K562 (cell line): ENCODE data around the gene ALDH1A3. TPM values are rescaled to one million over a fixed set of nuclear protein-coding genes. Genes with fewer than 3 reads are reported as not detected.

Experiments used
- E2F6 ChIP-seq, 2 experiments: IDR thresholded peaks; 2 replicates each; pipeline ENCODE4 v1.6.1; 2011; ENCODE audit warnings: borderline replicate concordance in 1 of 2, control low read depth in 1 of 2, low read depth in 1 of 2, low read length in 1 of 2, mild to moderate bottlenecking in 1 of 2, mixed read lengths in 1 of 2, moderate library complexity in 1 of 2; ENCODE audit not compliant: insufficient read depth in 1 of 2, insufficient read length in 1 of 2, poor library complexity in 1 of 2, severe bottlenecking in 1 of 2; ENCODE audit errors: extremely low read depth in 1 of 2
- GABPB1 ChIP-seq: sonication (generic); formaldehyde crosslinking; IDR thresholded peaks from 2 replicates; pipeline ENCODE4 v1.8.0; 2022; ENCODE audit warnings: mild to moderate bottlenecking, missing genetic modification reagents
- KAT7 ChIP-seq: sonication (generic); formaldehyde crosslinking; IDR thresholded peaks from 2 replicates; pipeline ENCODE4 v1.8.0; 2022; ENCODE audit warnings: missing genetic modification reagents, mild to moderate bottlenecking, borderline replicate concordance
- MAFG ChIP-seq: fragments of 450-650 bp; conservative IDR thresholded peaks from 2 replicates; pipeline ENCODE4 v1.6.1; 2016; ENCODE audit warnings: missing genetic modification characterization, missing compliant biosample characterization
- MLX ChIP-seq, 2 experiments: fragments of 450-650 bp in 1 of 2; sonication (generic) in 1 of 2; formaldehyde crosslinking; conservative IDR thresholded peaks; 2 replicates each; pipeline versions ENCODE4 v1.4.0 to v1.8.1; 2020 to 2022; ENCODE audit warnings: mild to moderate bottlenecking in 1 of 2, missing genetic modification reagents in 1 of 2
- PHF8 ChIP-seq: fragments of 200-600 bp; sonication (generic); IDR thresholded peaks from 2 replicates; pipeline ENCODE4 v1.6.1; 2012; ENCODE audit warnings: mixed run types, mild to moderate bottlenecking, inconsistent platforms, low read length, moderate library complexity, borderline replicate concordance
- RCOR1 ChIP-seq, 2 experiments: IDR thresholded peaks; 2 replicates each; pipeline ENCODE4 v1.6.1; 2012; ENCODE audit warnings: low read depth in 2 of 2, low read length in 2 of 2, borderline replicate concordance in 1 of 2, improper control_type of control experiment in 1 of 2
- SNAPC5 ChIP-seq: fragments of 250-450 bp; sonication (Bioruptor Pico); IDR thresholded peaks from 2 replicates; pipeline ENCODE4 v1.8.0; 2021; ENCODE audit warnings: moderate library complexity, mild to moderate bottlenecking, inconsistent platforms
- STAT5B ChIP-seq: fragments of 250-450 bp; sonication (Bioruptor Pico); IDR thresholded peaks from 2 replicates; pipeline ENCODE4 v1.8.0; 2021; ENCODE audit warnings: mild to moderate bottlenecking, inconsistent platforms
- TAF1 ChIP-seq: IDR thresholded peaks from 2 replicates; pipeline ENCODE4 v1.6.1; 2011; ENCODE audit warnings: mild to moderate bottlenecking, low read length, moderate library complexity; ENCODE audit not compliant: insufficient read depth, control insufficient read depth, severe bottlenecking; ENCODE audit errors: extremely low read depth
- ZBTB11 ChIP-seq, 3 experiments: fragments of 200-800 bp in 1 of 3; fragments of 250-450 bp in 1 of 3; fragments of 450-650 bp in 1 of 3; sonication (Bioruptor Pico) in 1 of 3; sonication (Bioruptor generic) in 1 of 3; formaldehyde crosslinking in 1 of 3; IDR thresholded peaks; 2 replicates each; pipeline versions ENCODE4 v1.6.1 to v1.8.0; 2016 to 2022; ENCODE audit warnings: mild to moderate bottlenecking in 2 of 3, missing genetic modification characterization in 2 of 3, missing compliant biosample characterization in 1 of 3, moderate library complexity in 1 of 3
- ZNF232 ChIP-seq: sonication (generic); formaldehyde crosslinking; IDR thresholded peaks from 2 replicates; pipeline ENCODE4 v1.8.0; 2022; ENCODE audit warnings: mild to moderate bottlenecking, missing genetic modification reagents
- ZNF263 ChIP-seq: sonication (generic); formaldehyde crosslinking; IDR thresholded peaks from 2 replicates; pipeline ENCODE4 v1.8.0; 2022; ENCODE audit warnings: mild to moderate bottlenecking, missing genetic modification reagents, borderline replicate concordance
- ZNF324 ChIP-seq: fragments of 250-450 bp; sonication (Bioruptor Pico); IDR thresholded peaks from 2 replicates; pipeline ENCODE4 v1.4.0; 2020; ENCODE audit warnings: mild to moderate bottlenecking
- ZNF699 ChIP-seq: fragments of 250-450 bp; sonication (Bioruptor Pico); IDR thresholded peaks from 2 replicates; pipeline ENCODE4 v1.8.0; 2021; ENCODE audit warnings: mild to moderate bottlenecking, moderate library complexity; ENCODE audit not compliant: insufficient replicate concordance
- polyA plus RNA-seq, 8 experiments: library from polyadenylated mRNA; depleted of rRNA in 4 of 8; stranded (reverse) in 5 of 8; unstranded in 3 of 8; fragments of >200 nt; fragmentation: Nextera tagmentation in 2 of 8; fragmentation: Illumina TruSeq in 1 of 8; extraction: Ambion mirVana in 2 of 8; extraction: Trizol in 1 of 8; gene quantifications; 2 replicates each; pipeline versions ENCODE4 v1.2.1 to v1.2.3, GENCODE V29; 2011 to 2014; ENCODE audit warnings: inconsistent platforms in 1 of 8, missing spikeins in 1 of 8
- total RNA-seq, 7 experiments: library from RNA; depleted of rRNA in 6 of 7; stranded (reverse); fragments of >200 nt in 6 of 7; fragmentation: Illumina TruSeq in 2 of 7; extraction: Trizol in 2 of 7; gene quantifications; 2 replicates each; pipeline versions ENCODE4 v1.2.1 to v1.2.3, GENCODE V29; 2011 to 2021; ENCODE audit warnings: low replicate concordance in 1 of 7
- TF ChIP-seq, protein P1 (sequence below): fragments of 250-450 bp; sonication (Bioruptor Pico); IDR thresholded peaks from 2 replicates; pipeline ENCODE4 v1.8.0; 2021; ENCODE audit warnings: moderate library complexity, mild to moderate bottlenecking, inconsistent platforms

ALDH1A3 gene
- total and polyA plus RNA-seq, 9 of the 15 experiments (the other 6 are each of a cell fraction or from before 2014, with no cell fraction given) = 0.38 TPM; not detected in 8

- TF ChIP-seq ZBTB11 (CRISPR knock-in tag; IDR thresholded peaks at IDR 0.05) = no peak
- TF ChIP-seq RCOR1 (IDR thresholded peaks at IDR 0.05; ENCODE audit: borderline replicate concordance in 1 of 2, low read depth in 2 of 2, low read length in 2 of 2) = no peak
- TF ChIP-seq, protein P1, sequence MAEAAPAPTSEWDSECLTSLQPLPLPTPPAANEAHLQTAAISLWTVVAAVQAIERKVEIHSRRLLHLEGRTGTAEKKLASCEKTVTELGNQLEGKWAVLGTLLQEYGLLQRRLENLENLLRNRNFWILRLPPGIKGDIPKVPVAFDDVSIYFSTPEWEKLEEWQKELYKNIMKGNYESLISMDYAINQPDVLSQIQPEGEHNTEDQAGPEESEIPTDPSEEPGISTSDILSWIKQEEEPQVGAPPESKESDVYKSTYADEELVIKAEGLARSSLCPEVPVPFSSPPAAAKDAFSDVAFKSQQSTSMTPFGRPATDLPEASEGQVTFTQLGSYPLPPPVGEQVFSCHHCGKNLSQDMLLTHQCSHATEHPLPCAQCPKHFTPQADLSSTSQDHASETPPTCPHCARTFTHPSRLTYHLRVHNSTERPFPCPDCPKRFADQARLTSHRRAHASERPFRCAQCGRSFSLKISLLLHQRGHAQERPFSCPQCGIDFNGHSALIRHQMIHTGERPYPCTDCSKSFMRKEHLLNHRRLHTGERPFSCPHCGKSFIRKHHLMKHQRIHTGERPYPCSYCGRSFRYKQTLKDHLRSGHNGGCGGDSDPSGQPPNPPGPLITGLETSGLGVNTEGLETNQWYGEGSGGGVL (CRISPR knock-in tag) = no peak
- no peak for TF ChIP-seq SNAPC5
- no peak for TF ChIP-seq ZNF263
- TF ChIP-seq MAFG = no peak
- peak; percentile 23; the same call in 1 of the 2 replicates for TF ChIP-seq PHF8
- TF ChIP-seq KAT7 (CRISPR knock-in tag) = no peak
- no peak for TF ChIP-seq STAT5B (CRISPR knock-in tag)
- no peak for TF ChIP-seq TAF1
- TF ChIP-seq ZNF232 (CRISPR knock-in tag) = no peak
- no peak for TF ChIP-seq ZNF699 (CRISPR knock-in tag)
- no peak for TF ChIP-seq MLX (CRISPR knock-in tag; conservative IDR thresholded peaks at IDR 0.05)
- peak in 1 of 2 experiments; percentile 31 for TF ChIP-seq E2F6 (IDR thresholded peaks at IDR 0.05; ENCODE audit: borderline replicate concordance in 1 of 2, extremely low read depth in 1 of 2, insufficient read depth in 1 of 2, insufficient read length in 1 of 2, low read depth in 1 of 2, low read length in 1 of 2, poor library complexity in 1 of 2, severe bottlenecking in 1 of 2)
- no peak for TF ChIP-seq ZNF324 (CRISPR knock-in tag)
- TF ChIP-seq GABPB1 (CRISPR knock-in tag) = no peak
Observed at GRCh38 chr15:100918690-100919480, 39.3 kb downstream of the ALDH1A3 start, which contains the start of gene LRRK1 (continued).
